Activated naive CD4-positive, alpha-beta T cell (primary cell): ENCODE results near the gene KRT36.

Experiments
- DNase-seq, 4 experiments: peaks; one replicate each; lab custom pipeline; 2025; lab: John Stamatoyannopoulos, UW

KRT36 gene

GRCh38 chr17:41500131-41500911 lies 10.6 kb upstream of the KRT36 start:
- DNase-seq, result no peak

DNA sequence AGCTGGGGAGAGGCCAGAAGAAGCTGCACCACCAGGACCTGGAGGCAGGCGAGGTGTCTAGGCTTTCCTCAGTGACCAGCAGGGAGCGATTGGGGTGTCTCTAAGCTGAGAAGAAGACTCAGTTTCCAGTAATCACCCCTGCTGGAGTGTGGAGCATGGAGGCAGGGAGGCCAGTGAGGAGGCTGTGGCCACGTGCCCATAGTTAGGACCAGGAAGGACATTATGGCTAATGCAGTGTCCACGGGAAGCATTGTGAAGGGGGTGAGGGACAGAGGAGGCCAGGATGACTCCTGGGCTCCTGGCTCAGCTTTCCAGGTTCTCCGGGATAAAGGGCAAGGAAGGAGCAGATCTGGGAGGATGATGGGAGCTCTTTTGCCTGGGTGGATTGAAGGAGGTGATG lies 10.0 kb upstream of the KRT36 start:
- DNase-seq, result no peak

DNA sequence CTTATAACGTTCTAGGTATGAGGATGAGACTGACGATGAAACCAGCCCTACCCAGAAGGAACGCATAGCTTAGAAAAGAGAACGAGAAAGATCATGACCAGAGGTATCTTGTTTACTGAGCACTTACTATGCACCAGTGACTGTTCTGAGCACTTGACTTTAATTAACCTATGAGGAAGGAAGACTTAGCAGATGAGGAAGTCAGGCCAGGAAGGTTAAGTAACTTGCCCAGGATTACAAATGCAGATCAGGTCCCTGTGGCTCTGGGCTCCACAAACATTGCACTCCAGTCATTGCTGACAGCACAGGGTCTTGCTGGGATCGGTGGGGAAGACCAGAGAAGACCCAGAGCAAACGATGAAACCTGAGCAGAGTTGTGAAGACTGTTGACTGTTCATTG lies 8.6 kb upstream of the KRT36 start:
- DNase-seq, result no peak

DNA sequence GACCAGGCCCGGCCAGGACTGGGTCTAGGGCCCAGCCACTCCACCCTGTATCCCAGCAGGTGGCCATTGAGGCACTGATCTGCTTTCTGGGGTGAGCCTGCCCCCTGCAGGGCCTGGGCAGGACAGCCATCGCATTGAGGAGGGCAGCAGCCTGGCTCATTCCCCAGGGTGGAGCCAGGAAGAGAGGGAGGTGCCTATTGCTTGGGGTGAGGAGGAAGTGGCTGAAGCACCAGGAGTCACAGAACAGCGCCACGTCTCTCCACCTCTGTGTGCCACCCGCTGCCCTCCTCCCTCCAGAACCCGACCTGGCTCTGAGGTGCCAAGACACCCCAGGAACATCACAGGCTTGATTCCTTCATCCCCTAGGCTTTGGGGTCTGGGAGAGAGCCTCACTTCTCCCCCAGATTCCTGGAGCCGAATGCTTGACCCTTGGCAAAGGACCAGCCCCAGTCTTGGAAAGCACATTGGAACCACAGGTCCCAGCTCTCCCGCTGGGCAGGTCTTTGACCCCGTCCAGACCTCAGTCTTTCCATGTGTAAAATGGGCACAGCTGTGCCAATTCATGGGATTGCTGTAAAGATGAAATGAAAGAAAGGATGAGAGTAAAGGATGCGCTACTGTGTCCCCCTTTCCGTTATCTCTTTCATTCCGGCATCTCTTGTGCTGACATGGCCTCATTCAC lies 7.2 kb upstream of the KRT36 start:
- peak in 2 of 4 experiments; percentile 18 to 43 for DNase-seq

DNA sequence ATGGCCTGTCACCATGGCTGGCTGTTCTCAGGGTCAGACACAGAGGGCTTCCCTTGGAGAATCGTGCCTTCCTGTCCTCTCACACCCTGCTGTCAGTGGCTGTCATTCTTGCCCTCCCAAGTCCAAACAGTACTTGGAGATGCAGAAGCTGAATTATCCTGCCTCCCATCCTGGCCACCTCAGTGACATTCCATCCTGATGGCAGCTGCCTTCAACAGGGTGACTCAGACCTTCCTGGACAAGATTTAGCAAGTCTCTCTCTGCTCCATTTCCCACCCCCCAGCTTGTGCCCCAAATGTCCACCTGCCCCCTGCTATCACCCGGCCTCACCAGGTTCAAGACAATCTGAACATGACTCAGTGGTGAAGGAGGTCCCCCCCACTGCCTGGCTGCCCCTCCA lies 4.8 kb upstream of the KRT36 start:
- DNase-seq, result no peak

DNA sequence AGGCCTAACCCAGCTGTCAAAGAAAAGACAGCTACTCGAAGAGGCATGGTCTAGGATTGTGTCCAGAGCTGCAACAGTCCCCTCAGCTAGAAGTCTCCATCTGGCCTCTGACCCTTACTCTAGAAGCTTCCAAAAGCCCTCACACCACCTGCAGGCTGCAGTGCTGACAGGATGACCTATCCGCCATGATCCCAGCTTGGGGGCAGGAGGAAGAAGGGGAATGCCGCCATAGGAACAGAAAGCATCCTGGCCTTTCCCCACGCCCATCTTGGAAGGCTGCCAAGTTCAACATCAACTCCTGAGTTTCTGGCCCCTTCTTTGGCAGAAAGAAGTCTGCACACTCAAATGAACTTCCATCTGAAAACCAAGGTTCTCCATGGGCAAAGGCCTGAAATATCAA lies 3.1 kb upstream of the KRT36 start:
- DNase-seq, result no peak

DNA sequence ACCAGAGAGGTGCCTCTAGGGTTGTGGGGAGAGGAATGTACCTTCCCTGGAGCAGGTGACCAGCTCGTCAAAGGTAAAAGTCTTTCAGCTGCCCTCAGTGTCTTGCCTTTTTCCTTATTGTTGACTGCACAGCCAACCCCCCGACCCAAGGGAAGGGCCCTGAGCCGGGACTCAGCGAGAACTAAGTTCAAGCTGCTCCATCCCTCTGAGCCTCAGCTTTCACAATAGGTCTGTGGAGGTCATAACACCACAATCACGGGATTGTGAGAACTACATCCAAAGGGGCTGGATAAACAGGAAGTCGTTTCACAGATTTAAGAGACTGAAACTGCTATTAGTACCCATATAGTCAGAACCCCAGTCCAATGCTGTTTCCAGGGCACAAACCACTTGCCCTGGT lies 2.6 kb upstream of the KRT36 start:
- DNase-seq, result no peak

DNA sequence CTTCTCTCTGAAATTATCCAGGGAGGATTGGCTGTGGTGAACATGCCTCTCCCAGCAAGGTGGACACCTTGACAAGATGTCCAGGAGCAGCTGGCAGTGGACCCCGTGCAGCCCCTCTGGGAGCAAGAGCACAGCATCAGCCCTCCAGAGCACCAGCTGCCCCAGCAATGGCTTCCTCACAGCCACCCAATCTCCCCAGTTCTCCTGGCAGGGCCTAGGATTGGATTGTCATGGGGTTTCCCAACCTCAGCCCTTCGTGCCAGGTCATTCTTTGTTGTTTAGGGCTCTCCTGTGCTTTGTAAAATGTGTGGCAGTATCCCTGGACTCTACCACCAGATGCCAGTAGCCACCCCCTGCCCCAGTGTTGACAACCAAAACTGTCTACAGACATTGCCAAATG lies 1.8 kb upstream of the KRT36 start:
- DNase-seq, result no peak

- DNase-seq, result no peak
Measured at GRCh38 chr17:41490000-41490990, 585 bp upstream of the KRT36 start.

DNA sequence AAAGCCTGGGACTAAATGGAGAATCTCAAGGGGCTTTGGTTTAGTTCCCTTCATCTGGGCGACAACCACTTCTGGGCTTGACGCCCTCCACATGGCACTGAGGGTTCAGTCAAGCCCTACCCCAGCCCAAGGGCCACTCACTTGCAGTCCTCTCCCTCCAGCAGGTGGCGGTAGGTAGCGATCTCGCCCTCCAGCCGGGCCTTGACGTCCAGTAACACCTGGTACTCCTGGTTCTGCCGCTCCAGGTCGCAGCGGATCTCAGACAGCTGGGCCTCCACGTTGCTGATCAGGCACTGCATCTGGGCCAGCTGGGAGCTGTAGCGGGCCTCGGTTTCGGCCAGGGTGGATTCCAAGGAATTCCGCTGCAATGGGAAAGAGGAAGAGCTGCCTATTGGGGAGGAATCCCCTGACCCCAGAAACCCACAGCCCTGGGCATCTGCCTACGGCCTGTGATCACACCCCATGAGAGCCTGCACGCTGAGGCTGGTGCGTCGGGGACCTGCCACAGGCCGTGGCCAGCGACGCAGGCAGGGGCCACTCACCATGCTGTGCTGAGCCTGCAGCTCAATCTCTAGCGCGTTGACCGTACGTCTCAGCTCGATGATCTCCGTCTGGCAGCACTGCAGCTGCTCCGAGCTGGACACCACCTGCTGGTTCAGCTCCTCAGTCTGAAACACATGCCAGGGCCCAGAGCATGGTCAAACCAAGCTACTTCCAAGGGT lies 2.7 kb downstream of the KRT36 start:
- peak in 1 of 4 experiments; percentile 14 for DNase-seq

DNA sequence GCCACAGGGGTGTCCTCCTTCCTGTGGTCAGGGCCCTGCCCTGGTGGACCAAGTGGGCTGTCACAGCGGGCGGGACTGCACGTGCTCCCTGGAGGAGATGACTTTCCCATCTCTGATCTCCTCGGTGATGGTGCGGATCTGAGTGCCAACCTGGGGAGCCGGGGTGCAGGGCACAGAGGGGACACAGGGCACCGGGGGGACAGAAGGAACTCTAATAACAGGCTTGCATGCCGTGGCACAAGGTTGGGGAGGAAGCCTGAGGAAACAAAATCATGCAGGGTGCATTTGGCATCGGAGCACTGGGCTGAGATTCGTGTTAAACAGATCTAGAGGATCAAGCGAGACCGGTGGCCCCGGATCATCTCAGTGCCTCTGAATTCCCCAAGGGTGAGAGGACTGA lies 3.4 kb downstream of the KRT36 start:
- DNase-seq, result no peak

GRCh38 chr17:41484920-41485904 lies 4.5 kb downstream of the KRT36 start:
- no peak for DNase-seq

- no peak for DNase-seq
Measured at GRCh38 chr17:41483991-41484826, 5.5 kb downstream of the KRT36 start.

- no peak for DNase-seq
Measured at GRCh38 chr17:41483531-41483930, 6.2 kb downstream of the KRT36 start.

GRCh38 chr17:41481036-41481435 lies 8.7 kb downstream of the KRT36 start, which contains the start of gene KRT35:
Gene KRT35, minus strand, starts transcription at chr17:41481151. Its CDS starts 54 bp downstream, at chr17:41481097.
- no peak for DNase-seq

- DNase-seq, result no peak
Measured at GRCh38 chr17:41480581-41480980, 9.1 kb downstream of the KRT36 start.

- no peak for DNase-seq
Measured at GRCh38 chr17:41480136-41480535, 9.6 kb downstream of the KRT36 start.

GRCh38 chr17:41478237-41478636 lies 11.5 kb downstream of the KRT36 start:
- no peak for DNase-seq
